ENCODE measurements around the gene FBXW2. TPM values are rescaled to one million over a fixed set of nuclear protein-coding genes. Genes with fewer than 3 reads are reported as not detected.

FBXW2 gene
- total RNA-seq, 2 experiments from 2014 or later, result 70.2 to 72.5 TPM

DNA sequence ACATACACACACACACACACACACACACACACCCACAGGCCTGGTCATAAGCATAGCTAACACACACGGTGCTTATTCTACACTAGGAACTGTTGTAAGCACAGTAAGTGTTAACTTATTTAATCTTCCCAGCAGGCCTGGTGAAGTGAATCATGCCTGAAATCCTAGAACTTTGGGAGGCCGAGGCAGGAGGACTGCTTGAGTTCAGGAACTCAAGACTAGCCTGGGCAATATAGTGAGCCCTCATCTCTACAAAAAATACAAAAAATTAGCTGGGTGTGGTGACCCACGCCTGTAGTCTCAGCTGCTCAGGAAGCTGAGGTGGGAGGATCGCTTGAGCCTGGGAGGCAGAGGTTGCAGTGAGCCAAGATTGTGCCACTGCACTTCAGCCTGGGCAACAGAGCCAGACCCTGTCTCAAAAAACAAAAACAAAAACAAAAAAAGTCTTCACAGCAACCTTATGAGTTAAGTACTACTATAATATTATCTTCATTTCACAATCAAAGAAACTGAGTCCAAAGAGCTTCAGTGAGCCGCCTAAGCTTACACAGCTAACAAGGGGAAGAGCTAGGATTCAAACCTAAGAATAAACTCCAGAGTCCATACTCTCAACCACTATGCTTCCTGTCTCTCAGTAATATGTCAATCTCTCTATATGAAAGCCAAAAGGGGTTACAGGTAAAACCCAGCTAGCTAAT is 81.2 kb downstream of the FBXW2 start:
- Mint-ChIP-seq H3K36me3 (no peaks in the 10 kb centered on the region), H3K27me3 (no peaks in the 10 kb centered on the region), H3K27ac (peak overlapping the region; percentile 40), H3K4me3 (peak overlapping the region; percentile 84), H3K4me1 (ENCODE audit: low read depth) (peaks cover 31% of the 10 kb centered on the region), H3K9me3 (no peaks in the 10 kb centered on the region)
- intact Hi-C loops (cut with micrococcal nuclease), result loop anchor here (1.0 kb wide), 1 partner anchor 18 kb away; no protein-coding TSS in a partner anchor
- POLR2A ChIA-PET, result interaction anchor here (0.9 kb wide), 1 partner anchor 85 kb away, joined by 3 read pairs; no protein-coding TSS in a partner anchor
- peak; percentile 39 for DNase-seq
- CTCF ChIA-PET, result interaction anchor here (0.6 to 1.4 kb wide), 4 partner anchors 19 to 179 kb away, joined by 3 to 6 read pairs (median 4); no protein-coding TSS in a partner anchor

DNA sequence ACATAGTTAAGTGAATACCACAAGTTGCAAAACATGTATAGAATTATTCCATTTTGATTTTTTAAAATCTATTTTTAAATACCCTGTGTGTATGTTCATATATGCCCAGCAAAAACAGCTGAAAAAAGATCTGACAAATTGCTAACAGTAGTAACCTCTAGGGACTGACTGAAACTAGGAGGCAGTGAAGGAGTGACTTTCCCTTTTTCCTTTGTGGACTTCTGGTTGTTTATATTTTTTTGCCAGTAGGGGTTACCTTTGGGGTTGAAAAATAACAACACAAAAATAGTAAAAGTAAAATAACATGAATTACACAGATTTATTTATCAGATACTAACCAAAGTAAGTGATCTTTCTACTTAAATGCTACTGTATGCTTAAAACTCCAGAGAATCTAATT is 81.9 kb downstream of the FBXW2 start:
- ChIA-PET POLR2A (no interaction called here), CTCF (interaction anchor here (1.4 kb wide), 1 partner anchor 20 kb away, joined by 6 read pairs; no protein-coding TSS in a partner anchor)
- Mint-ChIP-seq H3K27me3 (no peaks in the 10 kb centered on the region), H3K4me3 (no peak overlapping the region), H3K4me1 (ENCODE audit: low read depth) (peaks cover 31% of the 10 kb centered on the region), H3K9me3 (no peaks in the 10 kb centered on the region), H3K36me3 (no peaks in the 10 kb centered on the region), H3K27ac (no peak overlapping the region)
- intact Hi-C loops (cut with micrococcal nuclease), result no loop called here
- DNase-seq, result no peak

DNA sequence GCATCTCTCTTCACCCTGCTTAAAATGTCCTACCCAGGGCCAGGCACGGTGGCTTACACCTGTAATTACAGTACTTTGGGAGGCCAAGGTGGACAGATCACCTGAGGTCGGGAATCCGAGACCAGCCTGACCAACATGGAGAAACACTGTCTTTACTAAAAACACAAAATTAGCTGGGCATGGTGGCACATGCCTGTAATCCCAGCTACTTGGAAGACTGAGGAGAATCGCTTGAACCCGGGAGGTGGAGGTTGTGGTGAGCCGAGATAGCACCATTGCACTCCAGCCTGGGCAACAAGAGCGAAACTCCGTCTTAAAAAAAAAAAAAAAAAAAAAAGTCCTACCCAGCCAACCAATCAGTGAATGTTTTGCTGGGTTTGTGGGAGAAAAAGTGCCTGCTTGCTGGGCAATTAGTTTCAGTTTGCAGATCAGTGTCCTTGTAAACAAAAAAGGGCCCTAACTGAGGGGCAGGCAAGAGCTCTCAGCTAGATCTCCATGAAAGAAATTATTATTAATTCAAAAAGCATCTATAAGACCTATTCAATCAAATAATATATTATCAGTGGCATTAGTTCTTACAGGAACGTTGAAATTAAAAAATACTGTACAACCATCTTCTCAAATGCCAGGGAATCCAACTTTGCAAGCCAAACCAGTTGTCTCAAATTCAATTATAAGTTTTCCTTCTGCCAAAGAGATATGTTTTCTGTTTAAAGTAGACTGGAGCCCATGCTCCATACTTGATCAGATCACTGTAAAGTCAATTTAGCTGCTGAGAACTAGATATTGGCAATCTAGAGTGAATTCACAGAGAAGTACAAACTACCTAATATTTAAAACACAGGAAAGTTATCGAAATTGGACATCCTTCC is 82.9 kb downstream of the FBXW2 start:
- H3K4me1 Mint-ChIP-seq (ENCODE audit: low read depth), result peaks cover 31% of the 10 kb centered on the region
- peak overlapping the region; percentile 54 for H3K27ac Mint-ChIP-seq
- H3K4me3 Mint-ChIP-seq, result peak overlapping the region; percentile 64
- no peaks in the 10 kb centered on the region for H3K27me3 Mint-ChIP-seq
- POLR2A ChIA-PET, result interaction anchor here (0.6 kb wide), 1 partner anchor 272 kb away, joined by 3 read pairs; no protein-coding TSS in a partner anchor
- H3K36me3 Mint-ChIP-seq, result no peaks in the 10 kb centered on the region
- CTCF ChIA-PET, result no interaction called here
- intact Hi-C loops (cut with micrococcal nuclease), result no loop called here
- no peaks in the 10 kb centered on the region for H3K9me3 Mint-ChIP-seq
- DNase-seq, result peak; percentile 37

DNA sequence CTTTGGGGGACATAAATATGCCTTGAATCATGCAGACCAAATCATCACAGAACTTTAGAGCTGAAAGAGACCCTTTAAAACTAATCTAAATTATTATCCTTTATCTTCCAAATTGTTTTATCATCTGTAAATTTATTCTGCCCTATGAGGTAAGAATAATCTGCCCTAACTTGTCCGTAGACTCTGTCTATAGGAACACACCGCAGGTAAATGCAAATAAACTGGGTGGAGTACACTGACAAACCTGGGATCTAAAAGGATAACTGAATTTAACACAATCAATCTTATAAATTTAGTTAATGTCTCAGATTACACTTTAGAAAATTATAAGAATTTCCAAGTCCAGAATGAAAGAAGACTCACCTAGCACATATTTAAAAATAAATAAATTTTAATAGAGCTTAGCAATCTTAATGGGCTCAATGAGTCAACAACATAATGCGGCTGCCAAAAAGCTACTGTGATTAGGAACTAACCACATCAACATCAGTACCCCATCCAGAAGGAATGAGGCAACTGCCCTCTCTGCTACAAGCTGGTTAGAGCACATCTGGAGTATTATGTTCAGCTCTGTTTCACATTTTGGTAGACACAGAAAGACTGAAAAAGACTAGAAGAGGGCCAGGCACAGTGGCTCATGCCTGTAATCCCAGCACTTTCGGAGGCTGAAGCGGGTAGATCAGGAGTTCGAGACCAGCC is 84.5 kb downstream of the FBXW2 start:
- intact Hi-C loops (cut with micrococcal nuclease), result no loop called here
- no peak overlapping the region for H3K27ac Mint-ChIP-seq
- peaks cover 2% of the 10 kb centered on the region for H3K36me3 Mint-ChIP-seq
- no peaks in the 10 kb centered on the region for H3K9me3 Mint-ChIP-seq
- POLR2A ChIA-PET, result no interaction called here
- H3K27me3 Mint-ChIP-seq, result no peaks in the 10 kb centered on the region
- H3K4me3 Mint-ChIP-seq, result no peak overlapping the region
- peaks cover 29% of the 10 kb centered on the region for H3K4me1 Mint-ChIP-seq (ENCODE audit: low read depth)
- CTCF ChIA-PET, result interaction anchor here (0.9 to 1.4 kb wide), 2 partner anchors 47 to 89 kb away, joined by 3 to 5 read pairs; no protein-coding TSS in a partner anchor
- DNase-seq, result no peak

DNA sequence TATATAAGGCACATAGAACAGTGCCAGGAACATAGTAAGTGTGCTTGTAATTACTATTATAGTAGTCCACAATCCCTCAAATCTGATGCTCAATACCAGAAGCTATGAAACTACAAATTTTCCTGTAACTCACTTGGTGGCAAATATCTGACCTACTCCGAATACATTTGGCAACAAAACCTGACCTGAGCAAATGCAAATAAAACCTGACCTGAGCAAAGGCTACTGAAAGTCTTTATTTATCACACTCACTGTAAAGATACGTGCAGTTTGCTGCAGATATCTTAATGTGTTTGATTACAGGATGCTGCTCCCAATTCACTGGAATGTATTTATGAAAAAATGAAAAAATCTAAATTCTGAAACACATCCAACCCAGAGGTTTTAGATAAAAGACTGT is 86.0 kb downstream of the FBXW2 start:
- no peak for DNase-seq
- no peaks in the 10 kb centered on the region for H3K27me3 Mint-ChIP-seq
- intact Hi-C loops (cut with micrococcal nuclease), result no loop called here
- POLR2A ChIA-PET, result no interaction called here
- no peak overlapping the region for H3K27ac Mint-ChIP-seq
- no peaks in the 10 kb centered on the region for H3K9me3 Mint-ChIP-seq
- peaks cover 18% of the 10 kb centered on the region for H3K4me1 Mint-ChIP-seq (ENCODE audit: low read depth)
- H3K36me3 Mint-ChIP-seq, result peaks cover 2% of the 10 kb centered on the region
- H3K4me3 Mint-ChIP-seq, result no peak overlapping the region
- CTCF ChIA-PET, result interaction anchor here (1.5 kb wide), 1 partner anchor 353 kb away, joined by 3 read pairs; no protein-coding TSS in a partner anchor

Other genes starting within 250 kb of the FBXW2 start
- 10 to 100 TPM; 75.3 to 75.9 TPM for gene CDK5RAP2, start 213.2 kb downstream of the FBXW2 start, total RNA-seq
- gene MEGF9, start 78.9 kb downstream of the FBXW2 start, total RNA-seq, result 1 to 10 TPM; 4.4 to 4.6 TPM
- gene PSMD5, start 49.5 kb upstream of the FBXW2 start, total RNA-seq, result 10 to 100 TPM; 69.7 to 71.0 TPM
- 100 to 1,000 TPM; 183 to 189 TPM for gene PHF19, start 83.8 kb upstream of the FBXW2 start, total RNA-seq
- gene TRAF1, start 133.4 kb upstream of the FBXW2 start, total RNA-seq, result 100 to 1,000 TPM; 124 TPM

Measured in activated CD4-positive, alpha-beta memory T cell treated with anti-CD3 and anti-CD28 coated beads for 36 hours (primary cell).